ENCODE measurements around the gene RAPGEF1. TPM values are rescaled to one million over a fixed set of nuclear protein-coding genes. Genes with fewer than 3 reads are reported as not detected.
A peak's percentile ranks its signal among the peaks of the same experiment; 100 is the strongest.

The RAPGEF1 gene, protein sequence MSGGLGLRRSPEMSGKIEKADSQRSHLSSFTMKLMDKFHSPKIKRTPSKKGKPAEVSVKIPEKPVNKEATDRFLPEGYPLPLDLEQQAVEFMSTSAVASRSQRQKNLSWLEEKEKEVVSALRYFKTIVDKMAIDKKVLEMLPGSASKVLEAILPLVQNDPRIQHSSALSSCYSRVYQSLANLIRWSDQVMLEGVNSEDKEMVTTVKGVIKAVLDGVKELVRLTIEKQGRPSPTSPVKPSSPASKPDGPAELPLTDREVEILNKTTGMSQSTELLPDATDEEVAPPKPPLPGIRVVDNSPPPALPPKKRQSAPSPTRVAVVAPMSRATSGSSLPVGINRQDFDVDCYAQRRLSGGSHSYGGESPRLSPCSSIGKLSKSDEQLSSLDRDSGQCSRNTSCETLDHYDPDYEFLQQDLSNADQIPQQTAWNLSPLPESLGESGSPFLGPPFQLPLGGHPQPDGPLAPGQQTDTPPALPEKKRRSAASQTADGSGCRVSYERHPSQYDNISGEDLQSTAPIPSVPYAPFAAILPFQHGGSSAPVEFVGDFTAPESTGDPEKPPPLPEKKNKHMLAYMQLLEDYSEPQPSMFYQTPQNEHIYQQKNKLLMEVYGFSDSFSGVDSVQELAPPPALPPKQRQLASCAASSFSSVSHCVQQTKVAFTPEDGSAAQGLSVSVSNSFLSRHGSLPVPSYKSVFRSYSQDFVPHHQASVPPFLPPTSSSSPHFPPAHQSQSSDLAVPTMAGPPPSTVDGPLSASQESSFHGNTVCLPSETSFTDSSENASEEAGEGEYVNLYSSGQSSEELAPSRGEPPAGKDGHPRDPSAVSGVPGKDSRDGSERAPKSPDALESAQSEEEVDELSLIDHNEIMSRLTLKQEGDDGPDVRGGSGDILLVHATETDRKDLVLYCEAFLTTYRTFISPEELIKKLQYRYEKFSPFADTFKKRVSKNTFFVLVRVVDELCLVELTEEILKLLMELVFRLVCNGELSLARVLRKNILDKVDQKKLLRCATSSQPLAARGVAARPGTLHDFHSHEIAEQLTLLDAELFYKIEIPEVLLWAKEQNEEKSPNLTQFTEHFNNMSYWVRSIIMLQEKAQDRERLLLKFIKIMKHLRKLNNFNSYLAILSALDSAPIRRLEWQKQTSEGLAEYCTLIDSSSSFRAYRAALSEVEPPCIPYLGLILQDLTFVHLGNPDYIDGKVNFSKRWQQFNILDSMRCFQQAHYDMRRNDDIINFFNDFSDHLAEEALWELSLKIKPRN (N-terminal part only)
- total RNA-seq = 100 to 1,000 TPM; 147 to 167 TPM

DNA sequence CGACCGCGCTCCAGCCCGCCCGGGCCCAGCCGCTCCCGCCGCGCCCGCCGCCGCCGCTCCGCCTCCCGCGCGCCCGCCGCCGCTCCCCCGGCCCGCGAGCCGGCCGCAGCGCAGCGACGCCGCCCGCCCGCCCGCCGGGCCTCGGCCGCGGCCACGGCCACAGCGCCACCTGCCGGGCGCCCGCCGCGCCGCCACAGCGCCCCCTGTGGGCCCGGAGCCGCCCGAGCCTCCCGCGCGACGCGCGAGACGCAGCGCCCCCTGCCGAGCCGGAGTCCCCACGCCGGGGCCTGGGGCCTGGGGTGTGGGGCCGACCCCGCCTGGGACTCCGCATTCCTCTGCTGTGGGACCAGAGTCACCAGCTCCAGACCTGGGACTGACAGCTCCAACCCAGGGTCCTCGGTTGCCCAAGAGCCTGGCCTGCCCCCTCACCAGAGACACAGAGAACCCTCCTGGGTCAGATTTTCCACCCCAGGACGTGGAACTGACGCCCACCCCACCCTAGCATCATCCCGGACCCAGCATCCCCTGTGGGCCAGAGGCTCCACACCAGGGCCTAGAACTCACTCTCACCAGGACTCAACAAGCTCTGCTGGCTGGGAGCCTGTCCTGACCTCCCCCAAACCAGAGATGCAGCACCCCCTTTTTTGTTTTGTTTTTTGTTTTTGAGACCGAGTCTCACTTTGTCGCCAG is at the start of gene RAPGEF1:
Gene RAPGEF1, minus strand, starts transcription at position 118 of the 690 bp plus-strand sequence. CDS start 246 bp downstream, outside the sequence.
- H3K36me3 Mint-ChIP-seq (ENCODE audit: low read depth) = peaks cover 37% of the 10 kb centered on the region
- H3K27me3 Mint-ChIP-seq = no peaks in the 10 kb centered on the region
- peaks cover 39% of the 10 kb centered on the region for H3K4me1 Mint-ChIP-seq
- ATAC-seq (replicated peaks) = peak; percentile 65
- H3K4me3 Mint-ChIP-seq = peak within 1 kb of the TSS; percentile 87
- no peaks in the 10 kb centered on the region for H3K9me3 Mint-ChIP-seq
- peak within 1 kb of the TSS; percentile 83 for H3K27ac Mint-ChIP-seq

DNA sequence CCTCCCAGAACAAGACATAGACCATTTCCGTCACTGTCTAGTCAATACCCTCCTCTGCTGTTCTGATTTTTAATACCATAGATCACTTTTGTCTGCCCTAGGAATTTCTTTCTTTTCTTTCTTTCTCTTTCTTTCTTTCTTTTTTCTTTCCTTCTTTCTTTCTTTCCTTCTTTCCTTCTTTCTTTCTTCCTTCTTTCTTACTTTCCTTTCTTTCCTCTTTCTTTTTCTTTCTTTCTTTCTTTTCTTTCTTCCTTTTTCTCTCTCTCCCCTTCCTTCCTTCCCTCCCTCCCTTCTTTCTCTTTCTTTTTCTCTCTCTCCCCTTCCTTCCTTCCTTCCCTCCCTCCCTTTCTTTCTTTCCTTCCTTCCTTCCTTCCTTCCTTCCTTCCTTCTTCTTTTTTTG is 49.0 kb upstream of the RAPGEF1 start:
- H3K4me3 Mint-ChIP-seq = no peak overlapping the region

DNA sequence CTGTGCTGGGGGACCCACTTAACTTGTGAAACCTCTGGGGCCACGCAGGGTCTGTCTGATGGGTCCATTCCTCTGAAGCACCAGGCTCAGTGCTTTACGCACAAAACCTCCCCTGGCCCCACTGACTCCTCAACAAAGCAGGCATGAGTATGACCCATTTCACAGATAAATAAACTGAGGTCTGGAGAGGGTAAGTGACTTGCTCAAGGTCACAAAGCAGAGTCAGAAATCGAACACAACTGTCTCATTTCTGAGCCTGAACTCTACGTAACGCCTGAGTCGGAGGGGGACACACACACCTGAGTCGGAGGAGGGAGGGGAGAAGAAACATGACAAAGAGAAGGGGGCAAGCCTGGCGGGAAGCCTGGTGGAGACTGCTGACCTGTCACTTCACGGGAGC is 48.0 kb upstream of the RAPGEF1 start:
- H3K36me3 Mint-ChIP-seq (ENCODE audit: low read depth) = no peaks in the 10 kb centered on the region
- H3K4me1 Mint-ChIP-seq = peaks cover 7% of the 10 kb centered on the region
- ATAC-seq (replicated peaks) = no peak
- H3K4me3 Mint-ChIP-seq = no peak overlapping the region
- H3K9me3 Mint-ChIP-seq = no peaks in the 10 kb centered on the region
- no peak overlapping the region for H3K27ac Mint-ChIP-seq
- peaks cover 37% of the 10 kb centered on the region for H3K27me3 Mint-ChIP-seq

More for the DNA sequence above, 49.0 kb upstream of the RAPGEF1 start:
- peaks cover 26% of the 10 kb centered on the region for H3K27me3 Mint-ChIP-seq
- H3K4me1 Mint-ChIP-seq = peaks cover 7% of the 10 kb centered on the region
- H3K36me3 Mint-ChIP-seq (ENCODE audit: low read depth) = no peaks in the 10 kb centered on the region
- ATAC-seq (replicated peaks) = no peak
- no peak overlapping the region for H3K27ac Mint-ChIP-seq
- H3K9me3 Mint-ChIP-seq = no peaks in the 10 kb centered on the region

DNA sequence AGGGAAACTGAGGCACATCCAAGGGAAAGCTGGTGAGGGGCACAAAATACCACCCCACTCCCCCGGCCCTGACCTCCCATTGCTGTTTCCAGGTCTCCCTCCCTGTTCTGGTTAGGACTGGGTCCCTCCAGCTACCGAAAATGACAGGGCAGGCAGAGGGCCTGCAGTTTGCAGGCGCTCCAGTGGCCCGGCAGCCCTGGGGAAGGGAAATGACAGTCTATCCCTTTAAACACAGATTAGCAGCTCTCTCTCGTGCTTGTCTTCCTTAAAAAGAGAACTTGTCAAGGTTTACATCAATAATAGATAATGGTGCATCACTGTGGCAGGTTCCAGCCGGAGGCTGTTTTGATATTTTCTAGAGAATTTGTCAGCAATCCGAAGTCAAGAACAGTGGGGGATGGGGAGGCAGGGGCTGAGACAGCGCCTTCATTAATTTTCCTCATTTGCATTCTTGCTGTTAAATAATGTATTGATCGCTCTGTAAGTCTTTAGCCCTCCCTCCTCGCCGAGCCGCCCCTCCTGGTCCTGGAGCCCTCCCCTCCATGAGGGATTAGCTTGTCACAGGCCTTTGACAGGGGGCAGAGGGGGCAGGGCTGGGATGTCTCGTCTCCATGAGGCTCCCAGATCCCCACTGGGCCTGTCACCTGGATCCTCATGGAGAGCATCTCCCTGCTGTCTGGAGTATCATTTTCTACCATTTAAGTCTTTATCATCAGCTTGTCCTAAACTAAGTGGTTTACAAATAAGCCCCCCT is 45.0 kb upstream of the RAPGEF1 start:
- H3K4me3 Mint-ChIP-seq = no peak overlapping the region
- no peak for ATAC-seq (replicated peaks)
- no peak overlapping the region for H3K27ac Mint-ChIP-seq
- peaks cover 12% of the 10 kb centered on the region for H3K4me1 Mint-ChIP-seq
- H3K36me3 Mint-ChIP-seq (ENCODE audit: low read depth) = no peaks in the 10 kb centered on the region
- no peaks in the 10 kb centered on the region for H3K9me3 Mint-ChIP-seq
- peaks cover 41% of the 10 kb centered on the region for H3K27me3 Mint-ChIP-seq

DNA sequence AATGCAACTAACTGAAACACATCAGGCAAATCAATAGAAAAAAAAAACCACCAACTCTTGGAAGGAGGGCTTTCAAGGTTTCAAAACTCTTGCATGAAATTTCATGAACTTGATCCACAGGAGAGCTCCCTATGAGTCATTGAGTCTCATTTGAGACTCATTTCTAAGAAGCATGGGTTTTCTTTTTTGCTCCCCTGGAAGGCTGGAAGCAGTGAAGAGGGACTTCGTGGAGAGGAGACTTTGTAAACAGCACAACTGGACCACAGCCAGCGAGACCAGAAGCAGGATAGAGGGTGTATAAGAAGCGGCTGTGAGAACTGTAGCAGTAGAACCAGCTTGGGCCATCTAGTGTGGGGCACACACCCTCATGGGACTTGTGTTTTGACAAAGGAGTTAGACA is 41.2 kb upstream of the RAPGEF1 start:
- H3K27ac Mint-ChIP-seq = no peak overlapping the region
- peaks cover 5% of the 10 kb centered on the region for H3K4me1 Mint-ChIP-seq
- H3K36me3 Mint-ChIP-seq (ENCODE audit: low read depth) = no peaks in the 10 kb centered on the region
- H3K4me3 Mint-ChIP-seq = no peak overlapping the region
- H3K9me3 Mint-ChIP-seq = no peaks in the 10 kb centered on the region
- H3K27me3 Mint-ChIP-seq = peaks cover 24% of the 10 kb centered on the region
- peak; percentile 50 for ATAC-seq (replicated peaks)

DNA sequence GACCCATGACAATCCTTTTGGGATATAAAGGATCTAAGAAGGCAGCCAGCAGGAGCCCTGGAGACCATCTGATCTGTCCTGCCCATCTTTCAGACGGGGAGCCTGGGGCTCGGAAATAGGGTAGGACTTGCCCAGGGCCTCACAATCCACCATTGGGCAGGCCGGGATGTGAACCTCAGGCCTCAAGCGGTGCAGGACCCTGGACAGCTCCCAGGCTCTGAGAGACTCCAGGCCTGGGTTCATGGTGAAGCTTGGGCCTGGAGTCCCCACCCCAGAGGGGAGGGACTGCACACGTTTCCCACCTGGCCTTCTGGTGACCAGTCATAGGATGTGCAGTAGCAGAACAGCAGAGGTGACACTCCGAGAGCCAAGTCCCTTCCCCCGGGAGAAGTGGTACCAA is 36.6 kb upstream of the RAPGEF1 start:
- no peaks in the 10 kb centered on the region for H3K9me3 Mint-ChIP-seq
- H3K4me1 Mint-ChIP-seq = peaks cover 5% of the 10 kb centered on the region
- H3K36me3 Mint-ChIP-seq (ENCODE audit: low read depth) = no peaks in the 10 kb centered on the region
- no peak overlapping the region for H3K4me3 Mint-ChIP-seq
- H3K27ac Mint-ChIP-seq = no peak overlapping the region
- ATAC-seq (replicated peaks) = no peak
- peaks cover 6% of the 10 kb centered on the region for H3K27me3 Mint-ChIP-seq

DNA sequence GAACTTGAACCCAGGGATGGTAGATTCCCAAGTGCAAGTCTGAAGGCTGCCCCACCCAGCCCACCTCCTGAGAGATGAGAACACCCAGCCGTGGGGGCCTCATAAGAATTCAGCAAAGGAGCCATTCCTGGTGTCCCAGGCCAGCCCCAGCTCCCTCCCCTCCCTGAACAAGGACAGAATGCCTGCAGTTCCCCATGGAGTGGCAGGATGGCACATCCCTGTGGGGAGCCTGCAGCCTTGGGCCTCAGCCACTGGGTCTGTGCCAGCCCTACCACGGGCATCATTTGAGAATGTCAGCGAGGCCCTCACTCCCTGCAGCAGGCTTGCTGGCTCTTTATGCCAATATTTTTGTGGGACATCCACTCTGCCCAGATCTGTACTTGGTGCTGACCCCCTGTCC is 36.2 kb upstream of the RAPGEF1 start:
- Mint-ChIP-seq H3K27me3 (peaks cover 7% of the 10 kb centered on the region), H3K9me3 (no peaks in the 10 kb centered on the region), H3K27ac (no peak overlapping the region), H3K36me3 (ENCODE audit: low read depth) (no peaks in the 10 kb centered on the region), H3K4me3 (no peak overlapping the region), H3K4me1 (peaks cover 2% of the 10 kb centered on the region)
- ATAC-seq (replicated peaks) = no peak

DNA sequence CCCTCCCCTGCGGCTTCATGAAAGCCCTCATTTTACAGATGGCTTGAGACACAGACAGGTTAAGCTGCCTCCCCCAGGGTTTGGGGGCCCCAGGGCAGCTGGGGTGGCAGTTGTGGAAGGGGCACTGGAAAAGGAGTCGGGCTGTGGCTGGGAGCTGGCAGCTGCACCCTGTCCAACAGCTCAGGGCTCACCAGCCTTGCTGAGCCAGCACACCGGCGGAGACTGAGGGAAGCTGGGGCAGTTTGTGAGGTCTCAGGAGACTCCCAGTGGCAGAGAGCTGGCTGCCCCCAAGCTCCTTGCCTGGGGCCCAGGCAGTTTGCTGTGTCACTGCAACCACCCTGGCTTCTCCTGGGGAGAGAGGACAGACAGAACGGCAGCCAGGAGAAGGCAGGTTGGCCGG is 34.8 kb upstream of the RAPGEF1 start:
- H3K27me3 Mint-ChIP-seq = peaks cover 10% of the 10 kb centered on the region
- H3K4me1 Mint-ChIP-seq = no peaks in the 10 kb centered on the region
- ATAC-seq (replicated peaks) = no peak

DNA sequence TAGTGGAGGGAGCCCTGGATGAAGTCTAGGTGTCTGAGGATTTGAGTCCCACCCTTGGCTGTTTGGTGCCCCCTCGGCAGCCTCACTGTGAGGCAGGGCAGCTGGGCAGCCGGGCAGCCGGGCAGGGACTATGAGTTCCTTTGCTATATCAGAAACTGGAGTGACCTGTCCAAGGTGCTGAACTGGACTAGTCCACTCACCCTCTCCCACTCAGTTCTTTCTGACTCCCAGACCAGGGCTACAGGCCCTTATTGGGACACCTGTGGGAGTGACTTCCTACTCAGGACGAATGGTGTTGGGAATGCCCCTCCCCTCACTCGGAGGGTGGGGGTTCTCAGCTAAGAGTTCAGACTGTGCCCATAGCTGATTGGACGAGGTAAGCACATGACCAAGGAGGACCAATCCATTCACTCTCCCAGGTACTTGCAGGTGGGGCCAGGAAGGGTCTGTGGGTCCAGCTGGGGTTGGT is 34.1 kb upstream of the RAPGEF1 start:
- Mint-ChIP-seq H3K36me3 (ENCODE audit: low read depth) (no peaks in the 10 kb centered on the region), H3K4me1 (no peaks in the 10 kb centered on the region), H3K27me3 (peaks cover 10% of the 10 kb centered on the region), H3K9me3 (no peaks in the 10 kb centered on the region), H3K27ac (no peak overlapping the region), H3K4me3 (no peak overlapping the region)
- ATAC-seq (replicated peaks) = no peak

More for the DNA sequence above, 34.8 kb upstream of the RAPGEF1 start:
- Mint-ChIP-seq H3K9me3 (no peaks in the 10 kb centered on the region), H3K27ac (no peak overlapping the region), H3K4me3 (no peak overlapping the region), H3K36me3 (ENCODE audit: low read depth) (no peaks in the 10 kb centered on the region)

DNA sequence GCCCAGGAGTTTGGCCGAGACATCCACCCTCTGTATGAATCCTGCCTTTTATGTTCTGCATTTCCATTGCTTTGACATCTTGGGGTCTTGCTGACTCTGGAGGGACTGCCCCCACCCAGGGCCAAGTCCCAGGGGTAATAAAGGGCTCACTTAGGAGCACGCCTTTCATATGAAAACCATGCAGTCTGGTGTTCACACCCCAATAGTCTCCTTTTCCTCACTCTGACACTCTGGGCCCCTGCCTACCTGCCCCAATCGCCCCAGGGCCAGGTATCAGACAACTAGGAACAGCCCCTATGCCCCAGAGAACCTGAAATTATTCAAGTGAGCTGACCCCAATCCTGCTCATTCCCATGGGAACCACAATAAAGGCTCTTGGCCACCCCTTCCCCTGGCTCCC is 33.1 kb upstream of the RAPGEF1 start:
- Mint-ChIP-seq H3K9me3 (no peaks in the 10 kb centered on the region), H3K4me1 (no peaks in the 10 kb centered on the region), H3K4me3 (no peak overlapping the region), H3K36me3 (ENCODE audit: low read depth) (no peaks in the 10 kb centered on the region), H3K27ac (no peak overlapping the region), H3K27me3 (peaks cover 13% of the 10 kb centered on the region)
- ATAC-seq (replicated peaks) = no peak

DNA sequence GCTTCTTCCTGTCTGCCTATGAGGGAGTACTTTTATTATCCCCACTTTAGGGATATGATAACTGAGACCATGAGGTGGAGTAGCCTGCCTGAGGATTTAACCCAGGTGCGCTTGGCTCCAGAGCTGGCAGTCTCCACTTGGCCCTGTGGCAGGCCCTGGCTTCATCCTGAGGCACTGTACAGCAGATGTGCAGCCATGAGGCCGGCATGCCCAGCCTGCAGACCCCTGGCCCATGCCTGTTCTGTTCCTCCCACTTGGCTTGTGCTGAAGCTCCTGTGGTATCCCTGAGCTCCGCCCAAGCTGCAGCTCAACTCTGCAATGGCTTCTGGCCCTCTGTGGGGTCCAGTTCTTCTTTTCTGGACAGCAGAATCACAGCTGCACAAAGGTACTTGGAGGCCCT is 31.8 kb upstream of the RAPGEF1 start:
- no peaks in the 10 kb centered on the region for H3K4me1 Mint-ChIP-seq
- no peaks in the 10 kb centered on the region for H3K9me3 Mint-ChIP-seq
- H3K36me3 Mint-ChIP-seq (ENCODE audit: low read depth) = no peaks in the 10 kb centered on the region
- no peak for ATAC-seq (replicated peaks)
- peaks cover 10% of the 10 kb centered on the region for H3K27me3 Mint-ChIP-seq
- no peak overlapping the region for H3K4me3 Mint-ChIP-seq
- H3K27ac Mint-ChIP-seq = no peak overlapping the region

DNA sequence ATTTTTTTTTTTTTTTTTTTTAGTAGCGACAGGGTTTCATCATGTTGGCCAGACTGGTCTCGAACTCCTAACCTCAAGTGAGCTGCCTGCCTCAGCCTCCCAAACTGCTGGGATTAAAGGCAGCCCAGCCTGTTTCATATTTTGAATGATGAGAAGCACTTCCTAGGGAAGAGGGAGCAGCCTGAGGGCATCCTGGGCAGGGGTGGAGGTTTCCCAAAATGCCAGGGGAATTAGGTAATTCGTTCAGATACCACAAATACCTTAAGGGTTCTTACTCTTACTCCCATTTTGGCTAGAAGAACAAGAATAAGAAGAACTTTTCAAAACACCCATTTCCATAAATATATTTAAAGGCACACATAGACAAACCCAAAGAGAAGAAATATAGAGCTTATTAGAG is 29.5 kb upstream of the RAPGEF1 start:
- no peak overlapping the region for H3K27ac Mint-ChIP-seq
- ATAC-seq (replicated peaks) = no peak
- no peaks in the 10 kb centered on the region for H3K36me3 Mint-ChIP-seq (ENCODE audit: low read depth)
- H3K27me3 Mint-ChIP-seq = peaks cover 17% of the 10 kb centered on the region
- no peaks in the 10 kb centered on the region for H3K4me1 Mint-ChIP-seq
- H3K4me3 Mint-ChIP-seq = no peak overlapping the region
- H3K9me3 Mint-ChIP-seq = no peaks in the 10 kb centered on the region

DNA sequence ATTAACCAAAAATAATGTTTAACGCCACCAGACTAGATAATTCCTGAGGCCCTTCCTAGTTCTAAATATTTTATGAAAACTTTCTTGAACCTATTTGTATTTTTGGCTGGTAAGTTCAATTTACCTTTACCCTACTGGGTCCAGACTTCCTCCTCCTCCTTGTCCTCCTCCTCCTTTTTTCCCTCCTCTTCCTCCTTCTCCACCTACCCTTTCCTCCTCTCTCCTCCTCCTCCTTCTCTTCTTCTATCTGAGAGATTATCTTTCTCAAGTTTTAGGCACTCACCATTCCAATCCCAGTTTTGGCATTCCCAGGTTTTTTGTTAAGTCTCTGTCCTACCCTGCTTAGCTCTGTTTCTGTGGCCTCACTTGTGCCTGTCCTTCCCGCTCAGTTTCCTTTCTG is 24.7 kb upstream of the RAPGEF1 start:
- no peaks in the 10 kb centered on the region for H3K4me1 Mint-ChIP-seq
- H3K27ac Mint-ChIP-seq = no peak overlapping the region
- ATAC-seq (replicated peaks) = no peak
- peaks cover 14% of the 10 kb centered on the region for H3K27me3 Mint-ChIP-seq
- no peak overlapping the region for H3K4me3 Mint-ChIP-seq
- no peaks in the 10 kb centered on the region for H3K9me3 Mint-ChIP-seq
- no peaks in the 10 kb centered on the region for H3K36me3 Mint-ChIP-seq (ENCODE audit: low read depth)

All from activated T-helper 17 cell treated with anti-CD3 and anti-CD28 coated beads, Interleukin-2, amount 50 U/mL, for 72 hours (primary cell).